Sigmoid colon (tissue), 7 donors: ENCODE data around the gene PLEKHH3. TPM values are rescaled to one million over a fixed set of nuclear protein-coding genes. Genes with fewer than 3 reads are reported as not detected.

Source experiments
- DNase-seq: peaks from one replicate; pipeline ENCODE4 v3.0.0-alpha.2; 2019
- H3K27ac ChIP-seq, 4 donors: fragments of 200-600 bp; sonication (generic); one replicate each; pipeline ENCODE4 v1.5.1; 2016 to 2019; ENCODE audit warnings: mild to moderate bottlenecking in 1 of 4
- H3K27me3 ChIP-seq, 3 donors: fragments of 200-600 bp; sonication (generic); one replicate each; pipeline ENCODE4 v1.5.1; 2019; ENCODE audit warnings: mild to moderate bottlenecking in 1 of 3
- H3K36me3 ChIP-seq, 4 donors: fragments of 200-600 bp; sonication (generic); one replicate each; pipeline ENCODE4 v1.5.1; 2016 to 2019
- H3K4me1 ChIP-seq, 4 donors: fragments of 200-600 bp; sonication (generic); one replicate each; pipeline ENCODE4 v1.5.1; 2017 to 2019
- H3K4me3 ChIP-seq, 4 donors: fragments of 200-600 bp; sonication (generic); one replicate each; pipeline ENCODE4 v1.5.1; 2017 to 2019; ENCODE audit warnings: mild to moderate bottlenecking in 2 of 4, moderate library complexity in 1 of 4
- H3K9me3 ChIP-seq, 4 donors: fragments of 200-600 bp in 3 of 4; sonication (generic) in 3 of 4; one replicate each; pipeline versions ENCODE4 v1.5.1 to v1.6.1; 2013 to 2019
- EP300 ChIP-seq, 4 donors: sonication (generic); formaldehyde crosslinking; IDR thresholded peaks; one replicate each; pipeline ENCODE4 v1.6.1; 2017; ENCODE audit warnings: antibody characterized with exemption in 4 of 4
- POLR2A ChIP-seq, 2 donors: fragments of 450-650 bp; IDR thresholded peaks; one replicate each; pipeline ENCODE4 v1.6.1; 2016; ENCODE audit warnings: antibody characterized with exemption in 2 of 2, mild to moderate bottlenecking in 2 of 2, moderate library complexity in 2 of 2
- POLR2AphosphoS5 ChIP-seq, 4 donors: sonication (generic); formaldehyde crosslinking; IDR thresholded peaks; one replicate each; pipeline ENCODE4 v1.6.1; 2017; ENCODE audit warnings: antibody characterized with exemption in 4 of 4
- WGBS, 2 donors: extraction: QIAGEN DNeasy Blood & Tissue Kit; methylation state at CpG; one replicate each; pipeline ENCODE4 v1.1.7; 2013; 5-methylcytosine and 5-hydroxymethylcytosine counted together
- intact Hi-C: fragments of 100-400 bp; cut with DNase I; formaldehyde crosslinking; loops from one replicate; pipeline ENCODE4 v1.15.1; 2023
- polyA plus RNA-seq, 3 donors: library from polyadenylated mRNA; stranded (reverse); fragments of 200-250 nt; gene quantifications; one replicate each; pipeline ENCODE4 v1.2.3, GENCODE V29; 2013
- total RNA-seq, 4 donors: library from RNA; depleted of rRNA; stranded (reverse); fragments of >200 nt; gene quantifications; one replicate each; pipeline ENCODE4 v1.1.0, GENCODE V29; 2016
- TF ChIP-seq, protein P1 (sequence below), 4 experiments: fragments of 450-650 bp in 3 of 4; fragments of 200-600 bp in 1 of 4; IDR thresholded peaks; one replicate each; pipeline ENCODE4 v1.5.1; 2016 to 2019; ENCODE audit warnings: antibody characterized with exemption in 4 of 4, mild to moderate bottlenecking in 3 of 4, moderate library complexity in 2 of 4
- donor health status: healthy with polysubstance abuse.
- donor health status: Bipolar disorder and iron deficiency.
- donor health status: healthy.

The PLEKHH3 gene
- total and polyA plus RNA-seq, 7 donors, result 4.4 to 25.2 (median 14.7) TPM

DNA sequence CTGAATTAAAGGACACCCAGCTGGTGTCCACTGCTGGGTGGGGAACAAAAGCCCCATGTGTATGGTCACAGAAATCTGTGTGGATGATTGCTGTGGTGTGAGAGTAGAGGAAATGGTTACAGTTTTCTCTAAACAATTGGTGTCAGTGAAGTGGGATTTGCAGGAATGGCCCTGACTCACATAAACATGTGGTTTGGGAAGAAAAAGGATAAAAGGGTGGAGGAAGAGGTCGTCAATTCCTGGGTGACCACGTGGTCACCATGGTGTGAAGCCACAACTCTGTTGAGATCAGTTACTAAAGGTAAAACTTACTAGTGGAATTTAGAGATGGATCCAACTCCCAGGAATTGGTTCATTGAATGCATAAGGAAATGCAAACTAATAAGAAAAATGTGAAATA lies 21.3 kb downstream of the PLEKHH3 start:
- Histone ChIP-seq H3K4me3 (no peak overlapping the region), H3K27ac (no peak overlapping the region), H3K4me1 (peaks cover 0 to 28% (median 24%) of the 10 kb centered on the region in 4 donors), H3K36me3 (no peaks in the 10 kb centered on the region), H3K9me3 (no peaks in the 10 kb centered on the region), H3K27me3 (no peaks in the 10 kb centered on the region)
- WGBS, 2 donors, result 67 to 71% methylated on average over 2 of the region's 2 CpGs
- intact Hi-C loops, result no loop called here
- DNase-seq, result no peak
- TF ChIP-seq, protein P1, sequence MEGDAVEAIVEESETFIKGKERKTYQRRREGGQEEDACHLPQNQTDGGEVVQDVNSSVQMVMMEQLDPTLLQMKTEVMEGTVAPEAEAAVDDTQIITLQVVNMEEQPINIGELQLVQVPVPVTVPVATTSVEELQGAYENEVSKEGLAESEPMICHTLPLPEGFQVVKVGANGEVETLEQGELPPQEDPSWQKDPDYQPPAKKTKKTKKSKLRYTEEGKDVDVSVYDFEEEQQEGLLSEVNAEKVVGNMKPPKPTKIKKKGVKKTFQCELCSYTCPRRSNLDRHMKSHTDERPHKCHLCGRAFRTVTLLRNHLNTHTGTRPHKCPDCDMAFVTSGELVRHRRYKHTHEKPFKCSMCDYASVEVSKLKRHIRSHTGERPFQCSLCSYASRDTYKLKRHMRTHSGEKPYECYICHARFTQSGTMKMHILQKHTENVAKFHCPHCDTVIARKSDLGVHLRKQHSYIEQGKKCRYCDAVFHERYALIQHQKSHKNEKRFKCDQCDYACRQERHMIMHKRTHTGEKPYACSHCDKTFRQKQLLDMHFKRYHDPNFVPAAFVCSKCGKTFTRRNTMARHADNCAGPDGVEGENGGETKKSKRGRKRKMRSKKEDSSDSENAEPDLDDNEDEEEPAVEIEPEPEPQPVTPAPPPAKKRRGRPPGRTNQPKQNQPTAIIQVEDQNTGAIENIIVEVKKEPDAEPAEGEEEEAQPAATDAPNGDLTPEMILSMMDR (IDR thresholded peaks at IDR 0.05), result no peak
- TF ChIP-seq POLR2AphosphoS5 (IDR thresholded peaks at IDR 0.05), result no peak

DNA sequence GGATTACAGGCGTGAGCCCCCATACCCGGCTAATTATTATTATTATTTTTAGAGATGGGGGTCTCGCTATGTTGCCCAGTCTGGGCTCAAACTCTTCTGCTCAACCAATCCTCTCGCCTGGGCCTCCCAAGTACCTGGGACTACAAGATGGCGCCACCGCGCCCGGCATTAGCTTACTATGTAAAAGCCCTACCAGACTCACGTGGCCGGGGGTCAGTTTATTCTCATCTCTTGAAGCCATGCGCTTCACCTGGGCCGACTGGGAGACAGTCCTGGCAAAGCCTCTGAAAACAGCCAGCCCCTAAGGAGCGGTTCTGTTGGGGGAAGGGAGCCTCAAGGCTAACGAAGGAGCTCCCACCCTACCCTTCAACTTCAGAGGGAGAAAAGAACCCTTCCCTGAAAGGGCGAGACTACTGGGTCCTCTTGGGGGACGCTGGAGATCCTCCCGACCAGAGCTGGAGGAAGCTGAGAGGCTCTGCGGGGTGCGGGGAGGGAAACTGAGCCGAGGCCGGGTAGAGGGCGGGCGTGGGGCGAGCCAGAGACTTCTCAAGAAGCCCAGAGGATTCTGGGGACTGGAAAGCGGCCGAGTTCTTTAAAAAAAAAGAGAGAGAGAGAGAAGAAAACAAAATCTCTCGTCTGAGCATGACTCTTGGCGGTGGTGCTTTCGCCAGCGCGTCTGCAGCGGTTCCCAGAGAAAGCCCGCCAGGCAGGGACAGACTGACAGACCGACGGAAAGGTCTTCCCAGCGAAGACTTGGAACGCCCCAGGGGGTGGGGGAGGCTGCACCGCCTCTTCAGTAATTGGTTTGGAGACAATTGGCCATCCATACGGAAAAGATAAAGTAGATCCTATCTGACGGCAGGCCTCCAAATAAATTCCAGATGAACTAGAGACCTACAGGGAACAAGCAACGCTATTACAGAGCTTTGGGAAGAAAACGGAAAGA lies 23.3 kb downstream of the PLEKHH3 start:
- TF ChIP-seq POLR2AphosphoS5 (IDR thresholded peaks at IDR 0.05) (peak; percentile 23 to 70 (median 60)), EP300 (IDR thresholded peaks at IDR 0.05) (peak in 1 of 4 donors; percentile 8), POLR2A (IDR thresholded peaks at IDR 0.05) (no peak)
- TF ChIP-seq, protein P1 (IDR thresholded peaks at IDR 0.05), result no peak
- H3K4me1 ChIP-seq, result peaks cover 0 to 15% (median 11%) of the 10 kb centered on the region in 4 donors
- H3K27me3 ChIP-seq, result no peaks in the 10 kb centered on the region
- peak overlapping the region; percentile 80 to 88 (median 85) for H3K27ac ChIP-seq
- peak overlapping the region; percentile 18 to 46 (median 40) for H3K4me3 ChIP-seq
- DNase-seq, result peak; percentile 92
- no peaks in the 10 kb centered on the region for H3K36me3 ChIP-seq
- intact Hi-C loops, result loop anchor here (1.0 to 5.0 kb wide), 2 partner anchors 44 to 76 kb away; partner anchors contain the start of genes PSMC3IP, RETREG3 and TUBG1
- no peaks in the 10 kb centered on the region for H3K9me3 ChIP-seq
- 29 to 31% methylated on average over 42 of the region's 42 CpGs for WGBS, 2 donors

DNA sequence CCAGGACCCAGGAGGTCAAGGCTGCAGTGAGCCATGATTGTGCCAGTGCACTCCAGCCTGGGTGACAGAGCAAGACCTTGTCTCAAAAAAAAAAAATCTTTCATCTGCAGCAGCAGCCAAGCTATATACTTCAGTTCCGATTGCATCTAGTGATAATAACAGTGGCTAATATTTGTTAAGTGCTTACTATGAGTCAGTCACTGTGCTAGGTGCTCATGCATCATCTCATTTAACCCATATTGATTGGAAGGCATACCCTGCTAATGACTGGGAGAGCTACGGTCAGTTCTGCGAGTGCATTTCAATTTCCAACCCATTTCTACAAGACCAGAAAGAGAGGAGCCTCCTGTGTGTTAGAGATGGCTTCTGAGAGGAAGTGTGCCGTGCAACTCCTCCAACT lies 25.4 kb downstream of the PLEKHH3 start:
- intact Hi-C loops, result loop anchor here (5.0 kb wide), 1 partner anchor 74 kb away; the partner anchor contains the start of gene PSMC3IP
- DNase-seq, result no peak
- 73 to 74% methylated on average over 4 of the region's 4 CpGs for WGBS, 2 donors
- H3K4me3 ChIP-seq, result no peak overlapping the region
- H3K9me3 ChIP-seq, result no peaks in the 10 kb centered on the region
- peaks cover 0 to 15% (median 11%) of the 10 kb centered on the region in 4 donors for H3K4me1 ChIP-seq
- no peak overlapping the region for H3K27ac ChIP-seq
- no peaks in the 10 kb centered on the region for H3K36me3 ChIP-seq
- no peaks in the 10 kb centered on the region for H3K27me3 ChIP-seq
- TF ChIP-seq EP300 (IDR thresholded peaks at IDR 0.05) (no peak), POLR2AphosphoS5 (IDR thresholded peaks at IDR 0.05) (no peak), POLR2A (IDR thresholded peaks at IDR 0.05) (no peak)
- TF ChIP-seq, protein P1 (IDR thresholded peaks at IDR 0.05), result no peak

DNA sequence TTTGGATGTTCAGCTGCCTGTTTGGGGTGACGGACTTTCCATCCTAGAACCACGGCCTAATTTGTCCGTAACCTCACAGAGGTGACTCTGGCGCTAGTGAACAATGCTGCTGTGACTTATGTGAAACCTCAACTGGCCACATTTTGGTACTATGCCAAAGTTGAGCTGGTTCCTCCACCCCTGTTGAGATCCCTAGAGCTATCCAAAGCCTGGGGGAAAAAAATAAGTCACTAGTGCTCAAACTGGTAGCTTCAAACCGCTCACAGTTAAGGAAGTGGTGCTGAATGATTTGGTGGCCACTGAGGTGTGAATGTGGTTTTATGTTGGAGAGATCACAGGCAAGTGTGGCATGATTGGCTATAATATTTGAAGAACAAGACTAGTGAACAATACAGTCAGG lies 29.0 kb downstream of the PLEKHH3 start:
- no peak for DNase-seq
- TF ChIP-seq EP300 (IDR thresholded peaks at IDR 0.05) (no peak), POLR2AphosphoS5 (IDR thresholded peaks at IDR 0.05) (no peak), POLR2A (IDR thresholded peaks at IDR 0.05) (no peak)
- TF ChIP-seq, protein P1 (IDR thresholded peaks at IDR 0.05), result no peak
- Histone ChIP-seq H3K36me3 (no peaks in the 10 kb centered on the region), H3K27me3 (no peaks in the 10 kb centered on the region), H3K9me3 (no peaks in the 10 kb centered on the region), H3K4me1 (no peaks in the 10 kb centered on the region), H3K27ac (no peak overlapping the region), H3K4me3 (no peak overlapping the region)
- intact Hi-C loops, result no loop called here
- WGBS, 2 donors, result 76 to 88% methylated on average over 5 of the region's 5 CpGs
